ENCODE measurements around the gene SEPTIN1.

The SEPTIN1 gene

GRCh38 chr16:30358990-30359870 lies 23.1 kb downstream of the SEPTIN1 start:
- H3K4me3 ChIP-seq (ENCODE audit: low read depth, low read length): no peak overlapping the region
- no peak for DNase-seq (ENCODE audit: low read depth)
- no peak for TF ChIP-seq CTCF (IDR thresholded peaks at IDR 0.05; ENCODE audit: low read depth, low read length, missing control alignments)

- no peak for DNase-seq (ENCODE audit: low read depth)
- TF ChIP-seq CTCF (IDR thresholded peaks at IDR 0.05; ENCODE audit: low read depth, low read length, missing control alignments): no peak
- no peak overlapping the region for H3K4me3 ChIP-seq (ENCODE audit: low read depth, low read length)
Measured at GRCh38 chr16:30358577-30358936, 23.8 kb downstream of the SEPTIN1 start.

GRCh38 chr16:30357715-30358576 lies 24.4 kb downstream of the SEPTIN1 start:
- no peak for TF ChIP-seq CTCF (IDR thresholded peaks at IDR 0.05; ENCODE audit: low read depth, low read length, missing control alignments)
- no peak for DNase-seq (ENCODE audit: low read depth)
- no peak overlapping the region for H3K4me3 ChIP-seq (ENCODE audit: low read depth, low read length)

- no peak for DNase-seq (ENCODE audit: low read depth)
- no peak for TF ChIP-seq CTCF (IDR thresholded peaks at IDR 0.05; ENCODE audit: low read depth, low read length, missing control alignments)
- no peak overlapping the region for H3K4me3 ChIP-seq (ENCODE audit: low read depth, low read length)
Measured at GRCh38 chr16:30357085-30357714, 25.2 kb downstream of the SEPTIN1 start.

GRCh38 chr16:30356401-30357084 lies 25.8 kb downstream of the SEPTIN1 start:
- DNase-seq (ENCODE audit: low read depth): no peak
- TF ChIP-seq CTCF (IDR thresholded peaks at IDR 0.05; ENCODE audit: low read depth, low read length, missing control alignments): no peak
- H3K4me3 ChIP-seq (ENCODE audit: low read depth, low read length): peak overlapping the region; percentile 77

GRCh38 chr16:30355954-30356308 lies 26.4 kb downstream of the SEPTIN1 start:
- peak overlapping the region; percentile 77 for H3K4me3 ChIP-seq (ENCODE audit: low read depth, low read length)
- no peak for DNase-seq (ENCODE audit: low read depth)
- no peak for TF ChIP-seq CTCF (IDR thresholded peaks at IDR 0.05; ENCODE audit: low read depth, low read length, missing control alignments)
